HG03175 (cell line): ENCODE results near the gene ERF.

ENCODE experiments used
- ATAC-seq: cut with Tn5 transposase; IDR thresholded peaks from one replicate; pipeline ENCODE4 v1.9.1; 2021; ENCODE audit warnings: mild to moderate bottlenecking, moderate library complexity; ENCODE audit not compliant: unreplicated experiment

ERF gene

GRCh38 chr19:42254850-42255765 lies at the start of gene ERF:
Gene ERF (minus strand): TSS chr19:42255128. CDS start chr19:42254999, 129 bp downstream.
- peak; percentile 54 for ATAC-seq

- ATAC-seq, result no peak
Measured at GRCh38 chr19:42303876-42304275, 48.9 kb upstream of the ERF start.

- no peak for ATAC-seq
Measured at GRCh38 chr19:42303101-42303464, 48.2 kb upstream of the ERF start.

DNA sequence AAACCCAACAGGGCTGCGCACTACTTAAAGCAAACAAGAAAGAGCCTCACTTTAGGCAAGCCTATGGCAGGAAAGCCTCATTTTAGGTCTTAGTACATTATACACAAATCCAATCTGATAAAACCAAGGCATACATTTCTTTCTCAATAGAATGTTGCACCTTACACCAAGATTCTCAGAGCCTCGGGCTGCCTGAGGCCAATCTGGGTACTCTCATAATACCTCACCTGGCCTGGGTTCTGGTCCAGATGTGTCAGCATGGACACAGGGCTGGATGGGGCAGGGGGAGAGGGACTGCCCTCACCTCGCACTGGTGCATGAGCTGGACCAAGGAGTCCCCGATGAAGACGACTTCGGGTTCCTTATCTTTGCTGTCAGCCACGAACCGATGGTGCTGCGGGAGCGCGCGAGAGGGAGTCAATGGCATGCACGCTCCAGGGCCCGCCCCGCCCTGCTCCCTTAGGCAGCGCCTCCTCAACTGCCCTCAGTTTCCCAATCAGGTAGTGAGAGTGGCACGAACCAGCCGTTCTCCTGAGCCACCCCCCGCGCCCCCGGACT lies 46.8 kb upstream of the ERF start, which contains the start of gene PRR19:
Gene PRR19, plus strand, starts transcription at position 487 of the 558 bp plus-strand sequence. CDS start 7,453 bp downstream, outside the sequence.
- no peak for ATAC-seq

DNA sequence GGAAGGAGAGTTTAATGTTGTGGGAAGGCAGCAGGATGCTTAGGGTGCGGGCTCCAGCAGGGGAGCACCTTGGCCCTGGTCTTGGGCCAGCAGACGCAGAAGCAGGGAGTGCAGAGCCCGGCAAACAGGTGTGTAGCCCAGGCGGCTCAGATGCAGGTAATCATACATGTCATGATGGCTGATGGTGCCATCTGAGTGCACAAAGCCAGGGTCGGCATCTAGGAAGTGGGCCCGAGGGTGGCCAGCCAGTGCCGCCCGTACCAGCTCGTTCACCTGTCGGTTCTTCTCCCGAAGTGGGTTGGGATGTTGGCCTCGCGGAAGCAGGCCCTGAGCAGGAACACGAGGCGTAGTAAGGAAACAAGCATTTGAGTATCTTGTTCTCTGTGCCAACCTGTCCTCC lies 42.1 kb upstream of the ERF start:
- ATAC-seq, result no peak

GRCh38 chr19:42295831-42296525 lies 41.0 kb upstream of the ERF start:
- peak; percentile 59 for ATAC-seq

DNA sequence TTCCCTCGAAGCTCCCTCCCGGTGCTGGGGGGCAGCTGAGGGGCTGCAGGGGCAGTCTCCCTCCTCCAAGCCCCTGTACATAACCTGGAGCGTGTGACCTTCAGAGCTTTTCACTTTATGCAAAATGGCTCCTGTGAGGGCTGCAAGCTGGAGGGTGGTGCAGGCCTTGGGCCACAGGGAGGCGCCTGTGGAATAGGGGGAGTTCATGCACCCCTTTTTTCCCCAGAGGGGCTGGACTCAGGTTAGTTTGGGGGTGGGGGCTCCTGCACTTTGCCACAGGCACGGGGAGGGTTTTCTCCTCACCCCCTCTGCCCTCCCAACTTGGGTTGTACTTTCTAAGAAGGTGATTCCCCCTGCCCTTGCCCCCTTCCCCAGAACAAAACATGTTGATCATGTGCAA lies 40.4 kb upstream of the ERF start:
- ATAC-seq, result no peak

DNA sequence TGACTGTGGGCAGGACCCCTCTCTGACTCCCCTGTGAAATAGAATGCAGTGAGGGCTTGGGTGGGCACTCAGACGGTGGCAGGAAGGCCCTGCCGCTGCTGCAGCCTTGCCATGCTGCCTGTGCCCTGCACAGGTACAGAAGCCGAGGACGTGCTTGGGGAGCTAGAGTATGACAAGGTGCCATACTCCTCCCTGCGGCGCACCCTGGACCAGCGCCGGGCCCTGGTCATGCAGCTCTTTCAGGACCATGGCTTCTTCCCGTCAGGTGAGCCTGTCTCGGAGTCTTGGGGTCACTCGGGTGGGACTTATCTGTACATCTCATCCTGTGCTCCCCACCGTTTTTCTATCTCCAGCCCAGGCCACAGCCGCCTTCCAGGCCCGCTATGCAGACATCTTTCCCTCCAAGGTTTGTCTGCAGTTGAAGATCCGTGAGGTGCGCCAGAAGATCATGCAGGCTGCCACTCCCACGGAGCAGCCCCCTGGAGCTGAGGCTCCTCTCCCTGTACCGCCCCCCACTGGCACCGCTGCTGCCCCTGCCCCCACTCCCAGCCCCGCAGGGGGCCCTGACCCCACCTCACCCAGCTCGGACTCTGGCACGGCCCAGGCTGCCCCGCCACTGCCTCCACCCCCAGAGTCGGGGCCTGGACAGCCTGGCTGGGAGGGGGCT lies 39.7 kb upstream of the ERF start:
- ATAC-seq, result no peak

GRCh38 chr19:42293948-42294347 lies 39.0 kb upstream of the ERF start:
- ATAC-seq, result no peak

- no peak for ATAC-seq
Measured at GRCh38 chr19:42293540-42293939, 38.6 kb upstream of the ERF start.

- no peak for ATAC-seq
Measured at GRCh38 chr19:42292963-42293362, 38.0 kb upstream of the ERF start.

DNA sequence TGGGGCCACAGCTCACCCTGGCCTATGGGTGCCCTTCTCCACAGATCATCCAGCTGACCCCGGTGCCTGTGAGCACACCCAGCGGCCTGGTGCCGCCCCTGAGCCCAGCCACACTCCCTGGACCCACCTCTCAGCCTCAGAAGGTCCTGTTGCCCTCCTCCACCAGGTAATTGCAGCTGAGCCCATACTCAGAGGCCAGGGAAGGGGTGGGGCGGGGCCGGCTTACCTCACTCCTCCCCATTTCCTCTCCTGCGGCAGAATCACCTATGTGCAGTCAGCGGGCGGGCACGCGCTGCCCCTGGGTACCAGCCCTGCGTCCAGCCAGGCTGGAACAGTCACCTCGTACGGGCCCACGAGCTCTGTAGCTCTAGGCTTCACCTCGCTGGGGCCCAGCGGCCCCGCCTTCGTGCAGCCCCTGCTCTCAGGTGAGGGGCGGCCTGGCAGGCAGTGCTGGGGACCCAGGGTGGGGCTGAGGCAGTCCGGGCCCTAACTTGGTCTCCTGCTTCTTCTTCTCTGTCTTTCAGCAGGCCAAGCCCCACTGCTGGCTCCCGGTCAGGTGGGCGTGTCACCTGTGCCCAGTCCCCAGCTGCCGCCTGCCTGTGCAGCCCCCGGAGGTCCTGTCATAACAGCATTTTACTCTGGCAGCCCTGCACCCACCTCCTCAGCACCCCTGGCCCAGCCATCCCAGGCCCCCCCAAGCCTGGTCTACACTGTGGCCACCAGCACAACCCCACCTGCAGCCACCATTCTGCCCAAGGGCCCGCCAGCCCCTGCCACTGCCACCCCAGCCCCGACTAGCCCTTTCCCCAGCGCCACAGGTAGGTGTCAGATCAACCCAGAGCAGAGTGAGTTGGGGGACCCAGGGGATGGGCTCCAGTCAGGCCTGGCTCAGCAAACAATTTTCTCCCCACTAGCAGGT lies 37.4 kb upstream of the ERF start:
- ATAC-seq, result no peak

DNA sequence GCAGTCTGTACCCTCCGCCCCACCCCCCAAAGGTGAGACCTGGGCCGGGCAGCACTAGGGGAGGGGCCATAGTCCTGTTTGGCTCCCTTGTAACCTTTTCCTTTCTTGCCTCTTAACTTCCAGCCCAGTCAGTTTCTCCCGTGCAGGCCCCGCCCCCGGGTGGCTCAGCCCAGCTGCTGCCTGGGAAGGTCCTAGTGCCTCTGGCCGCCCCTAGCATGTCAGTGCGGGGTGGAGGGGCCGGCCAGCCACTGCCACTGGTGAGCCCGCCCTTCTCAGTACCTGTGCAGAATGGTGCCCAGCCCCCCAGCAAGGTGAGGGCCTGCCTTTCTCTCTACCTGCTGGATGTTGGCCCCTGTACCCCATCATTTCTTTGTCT lies 36.5 kb upstream of the ERF start:
- ATAC-seq, result no peak

DNA sequence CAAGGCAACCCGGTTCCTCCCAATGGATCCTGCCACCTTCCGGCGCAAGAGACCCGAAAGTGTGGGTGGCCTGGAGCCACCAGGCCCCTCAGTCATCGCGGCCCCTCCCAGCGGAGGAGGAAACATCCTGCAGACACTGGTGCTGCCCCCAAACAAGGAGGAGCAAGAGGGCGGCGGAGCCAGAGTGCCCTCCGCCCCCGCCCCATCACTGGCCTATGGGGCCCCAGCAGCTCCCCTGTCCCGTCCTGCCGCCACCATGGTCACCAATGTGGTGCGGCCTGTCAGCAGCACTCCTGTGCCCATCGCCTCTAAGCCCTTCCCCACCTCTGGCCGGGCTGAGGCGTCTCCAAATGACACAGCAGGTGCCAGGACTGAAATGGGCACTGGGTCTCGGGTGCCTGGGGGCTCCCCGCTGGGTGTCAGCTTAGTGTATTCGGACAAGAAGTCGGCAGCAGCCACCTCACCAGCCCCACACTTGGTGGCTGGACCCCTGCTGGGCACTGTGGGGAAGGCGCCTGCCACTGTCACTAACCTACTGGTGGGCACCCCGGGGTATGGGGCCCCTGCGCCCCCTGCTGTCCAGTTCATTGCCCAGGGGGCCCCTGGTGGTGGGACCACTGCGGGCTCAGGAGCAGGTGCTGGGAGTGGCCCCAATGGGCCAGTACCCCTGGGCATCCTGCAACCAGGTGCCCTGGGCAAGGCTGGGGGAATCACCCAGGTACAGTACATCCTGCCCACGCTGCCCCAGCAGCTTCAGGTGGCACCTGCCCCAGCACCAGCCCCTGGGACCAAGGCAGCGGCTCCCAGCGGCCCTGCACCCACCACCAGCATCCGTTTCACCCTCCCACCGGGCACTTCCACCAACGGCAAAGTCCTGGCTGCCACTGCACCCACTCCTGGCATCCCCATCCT lies 35.9 kb upstream of the ERF start:
- no peak for ATAC-seq

GRCh38 chr19:42290136-42290522 lies 35.2 kb upstream of the ERF start:
- ATAC-seq, result no peak

DNA sequence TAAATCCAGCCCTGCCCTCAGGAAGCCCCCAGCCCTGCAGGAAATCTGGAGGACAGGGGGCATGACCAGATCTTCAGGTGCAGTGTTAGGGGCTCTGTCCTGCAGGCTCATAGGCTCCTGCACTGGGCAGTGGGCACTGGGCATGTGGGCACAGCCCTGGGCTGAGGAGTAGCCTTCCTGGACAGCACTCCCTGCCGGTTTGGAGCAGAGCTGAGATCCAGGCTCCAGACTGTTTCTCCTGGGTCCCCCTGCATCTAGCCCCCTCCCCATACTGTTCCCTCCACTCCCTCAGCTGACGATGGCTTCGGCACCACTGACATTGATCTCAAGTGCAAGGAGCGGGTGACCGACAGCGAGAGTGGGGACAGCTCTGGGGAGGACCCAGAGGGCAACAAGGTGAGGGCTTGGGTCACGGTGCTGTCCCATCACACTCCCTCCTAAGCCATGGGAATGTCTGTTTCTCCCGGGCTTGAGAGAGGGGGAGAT lies 34.7 kb upstream of the ERF start:
- no peak for ATAC-seq

DNA sequence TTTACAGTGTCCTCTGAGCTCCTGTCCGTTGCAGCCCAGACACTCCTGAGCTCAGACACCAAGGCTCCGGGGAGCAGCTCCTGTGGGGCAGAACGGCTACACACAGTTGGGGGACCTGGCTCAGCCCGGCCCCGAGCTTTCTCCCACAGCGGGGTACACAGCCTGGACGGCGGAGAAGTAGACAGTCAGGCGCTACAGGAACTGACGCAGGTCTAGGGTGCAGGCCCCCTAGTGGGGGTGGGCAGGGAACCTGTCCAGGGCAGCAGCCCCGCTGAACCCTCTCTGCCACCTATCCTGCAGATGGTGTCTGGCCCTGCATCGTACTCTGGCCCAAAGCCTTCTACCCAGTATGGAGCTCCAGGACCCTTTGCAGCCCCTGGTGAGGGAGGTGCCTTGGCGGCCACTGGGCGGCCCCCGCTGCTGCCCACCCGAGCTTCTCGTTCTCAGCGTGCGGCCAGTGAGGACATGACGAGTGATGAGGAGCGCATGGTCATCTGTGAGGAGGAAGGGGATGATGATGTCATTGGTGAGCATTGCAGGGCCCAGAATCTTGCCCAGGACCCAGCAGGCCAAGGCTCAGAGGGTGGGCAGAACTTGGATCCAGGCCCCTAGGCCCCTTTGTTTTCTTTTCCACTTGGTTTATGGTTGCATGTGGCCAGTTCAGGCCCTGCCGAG lies 34.1 kb upstream of the ERF start:
- no peak for ATAC-seq

DNA sequence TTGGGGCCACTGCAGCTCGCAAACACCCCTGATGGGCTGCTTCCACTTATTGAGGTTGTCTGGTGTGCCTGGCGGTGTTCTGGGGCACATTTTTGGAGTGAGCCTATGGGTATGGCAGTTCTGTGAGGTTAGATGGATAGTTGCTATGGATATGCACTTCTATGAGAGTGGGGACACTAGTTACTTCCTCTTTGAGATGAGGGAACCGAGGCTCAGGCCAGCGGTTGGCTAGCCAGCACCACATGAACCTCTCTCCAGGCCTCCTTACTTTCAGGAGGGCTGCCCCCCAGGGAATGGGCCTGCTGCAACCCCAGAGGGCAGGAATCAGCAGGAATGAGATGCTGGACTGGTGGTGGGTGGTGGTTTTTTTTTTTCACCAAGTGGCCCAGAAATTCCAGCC lies 33.5 kb upstream of the ERF start:
- ATAC-seq, result no peak

- ATAC-seq, result no peak
Measured at GRCh38 chr19:42287827-42288107, 32.8 kb upstream of the ERF start.
